Adipose tissue (tissue), 3 donors: ENCODE measurements around the gene AK8. TPM values are rescaled to one million over a fixed set of nuclear protein-coding genes. Genes with fewer than 3 reads are reported as not detected.

Experiments
- H3K27ac ChIP-seq: one replicate; pipeline ENCODE4 v1.5.1; 2013; ENCODE audit warnings: low read depth, low read length
- WGBS, 3 donors: extraction: QIAGEN DNeasy Blood & Tissue Kit; methylation state at CpG; one replicate each; pipeline ENCODE4 v1.1.7; 2013; 5-methylcytosine and 5-hydroxymethylcytosine counted together
- polyA plus RNA-seq, 3 donors: library from polyadenylated mRNA; stranded (reverse); fragments of 200-250 nt; gene quantifications; one replicate each; pipeline ENCODE4 v1.2.3, GENCODE V29; 2013
- donor health status: healthy with polysubstance abuse.
- donor health status: Bipolar disorder and iron deficiency.
- donor health status: healthy.

Gene AK8
- polyA plus RNA-seq, 3 donors: 0.12 to 0.66 TPM; not detected in 1

GRCh38 chr9:132679946-132680625 lies 198.0 kb downstream of the AK8 start:
- 61 to 84% (median 62%) methylated on average over 3 of the region's 3 CpGs for WGBS, 3 donors

GRCh38 chr9:132677976-132678375 lies 200.1 kb downstream of the AK8 start:
- WGBS, 3 donors: 96 to 97% (median 97%) methylated on average over 8 of the region's 8 CpGs
- H3K27ac ChIP-seq: no peak overlapping the region

More at GRCh38 chr9:132679946-132680625, 198.0 kb downstream of the AK8 start:
- H3K27ac ChIP-seq: no peak overlapping the region

Other genes with a start within 250 kb of the AK8 start
- 1 to 10 TPM; 3.8 to 7.0 (median 6.7) TPM for gene DDX31, start 208.3 kb downstream of the AK8 start, polyA plus RNA-seq
- 1 to 10 TPM; 2.5 to 4.4 (median 2.8) TPM for gene GTF3C4, start 207.8 kb downstream of the AK8 start, polyA plus RNA-seq
- 1 to 10 TPM; 2.9 to 6.3 (median 3.1) TPM for gene SPACA9, start 614 bp upstream of the AK8 start, polyA plus RNA-seq
- gene TSC1, start 66.3 kb upstream of the AK8 start, polyA plus RNA-seq: 10 to 100 TPM in 2 of 3 donors, 1 to 10 TPM in 1; 8.8 to 13.8 (median 11.4) TPM
- under 1 TPM in 2 of 3 donors, not detected in 1; 0.02 to 0.04 TPM for gene GFI1B, start 100.4 kb upstream of the AK8 start, polyA plus RNA-seq
- 10 to 100 TPM; 30.6 to 38.3 (median 30.8) TPM for gene GTF3C5, start 152.7 kb upstream of the AK8 start, polyA plus RNA-seq
- gene CEL, start 183.7 kb upstream of the AK8 start, polyA plus RNA-seq: 1,000 to 10,000 TPM in 1 of 3 donors, 1 to 10 TPM in 2; 1.5 to 9,324 (median 2.5) TPM
- gene RALGDS, start 243.0 kb upstream of the AK8 start, polyA plus RNA-seq: 10 to 100 TPM; 31.0 to 98.2 (median 68.8) TPM